ENCODE measurements around the gene NANOS1. TPM values are rescaled to one million over a fixed set of nuclear protein-coding genes. Genes with fewer than 3 reads are reported as not detected.
A peak's percentile ranks its signal among the peaks of the same experiment; 100 is the strongest.

NANOS1 gene, protein sequence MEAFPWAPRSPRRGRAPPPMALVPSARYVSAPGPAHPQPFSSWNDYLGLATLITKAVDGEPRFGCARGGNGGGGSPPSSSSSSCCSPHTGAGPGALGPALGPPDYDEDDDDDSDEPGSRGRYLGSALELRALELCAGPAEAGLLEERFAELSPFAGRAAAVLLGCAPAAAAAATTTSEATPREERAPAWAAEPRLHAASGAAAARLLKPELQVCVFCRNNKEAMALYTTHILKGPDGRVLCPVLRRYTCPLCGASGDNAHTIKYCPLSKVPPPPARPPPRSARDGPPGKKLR
- under 1 TPM; 0.04 to 0.09 TPM for total RNA-seq

DNA sequence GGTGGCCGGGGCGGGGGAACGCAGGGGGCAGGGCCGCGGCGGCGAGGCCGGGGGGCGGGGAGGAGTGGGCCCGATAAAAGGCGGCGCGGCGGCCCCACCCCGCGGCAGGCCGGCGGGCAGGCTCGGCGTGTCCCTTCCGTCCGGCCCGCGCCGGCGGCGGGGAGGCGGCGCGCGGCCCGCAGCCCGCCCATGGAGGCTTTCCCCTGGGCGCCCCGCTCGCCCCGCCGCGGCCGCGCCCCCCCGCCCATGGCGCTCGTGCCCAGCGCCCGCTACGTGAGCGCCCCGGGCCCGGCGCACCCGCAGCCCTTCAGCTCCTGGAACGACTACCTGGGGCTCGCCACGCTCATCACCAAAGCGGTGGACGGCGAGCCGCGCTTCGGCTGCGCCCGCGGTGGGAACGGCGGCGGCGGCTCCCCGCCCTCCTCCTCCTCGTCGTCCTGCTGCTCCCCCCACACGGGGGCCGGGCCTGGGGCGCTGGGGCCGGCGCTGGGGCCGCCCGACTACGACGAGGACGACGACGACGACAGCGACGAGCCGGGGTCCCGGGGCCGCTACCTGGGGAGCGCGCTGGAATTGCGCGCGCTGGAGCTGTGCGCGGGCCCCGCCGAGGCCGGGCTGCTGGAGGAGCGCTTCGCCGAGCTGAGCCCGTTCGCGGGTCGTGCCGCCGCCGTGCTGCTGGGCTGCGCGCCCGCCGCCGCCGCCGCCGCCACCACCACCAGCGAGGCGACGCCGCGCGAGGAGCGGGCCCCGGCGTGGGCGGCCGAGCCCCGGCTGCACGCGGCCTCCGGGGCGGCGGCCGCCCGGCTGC lies at the start of gene NANOS1:
Gene NANOS1, plus strand, starts transcription at position 102 of the 808 bp plus-strand sequence. Its CDS starts 88 bp downstream, at position 190.
- Mint-ChIP-seq H3K27me3 (no peaks in the 10 kb centered on the region), H3K4me1 (peaks cover 16% of the 10 kb centered on the region), H3K9me3 (ENCODE audit: low read depth) (no peaks in the 10 kb centered on the region), H3K4me3 (peak within 1 kb of the TSS; percentile 48), H3K36me3 (ENCODE audit: low read depth) (peaks cover 25% of the 10 kb centered on the region), H3K27ac (no peak within 1 kb of the TSS)
- ChIA-PET CTCF (interaction anchor here (0.5 to 2.2 kb wide), 4 partner anchors 92 to 254 kb away, joined by 3 to 5 read pairs (median 4); no protein-coding TSS in a partner anchor), POLR2A (interaction anchor here (0.5 to 1.0 kb wide), 3 partner anchors 11 to 221 kb away, joined by 3 to 6 read pairs (median 3); no protein-coding TSS in a partner anchor)
- ATAC-seq (peak; percentile 24), DNase-seq (peak; percentile 45)
- intact Hi-C loops (cut with DNase I, micrococcal nuclease), result loop anchor here (1.0 to 10.0 kb wide), 5 partner anchors 42 to 463 kb away; partner anchors contain the start of gene DENND10 (in 1 of the 2)

DNA sequence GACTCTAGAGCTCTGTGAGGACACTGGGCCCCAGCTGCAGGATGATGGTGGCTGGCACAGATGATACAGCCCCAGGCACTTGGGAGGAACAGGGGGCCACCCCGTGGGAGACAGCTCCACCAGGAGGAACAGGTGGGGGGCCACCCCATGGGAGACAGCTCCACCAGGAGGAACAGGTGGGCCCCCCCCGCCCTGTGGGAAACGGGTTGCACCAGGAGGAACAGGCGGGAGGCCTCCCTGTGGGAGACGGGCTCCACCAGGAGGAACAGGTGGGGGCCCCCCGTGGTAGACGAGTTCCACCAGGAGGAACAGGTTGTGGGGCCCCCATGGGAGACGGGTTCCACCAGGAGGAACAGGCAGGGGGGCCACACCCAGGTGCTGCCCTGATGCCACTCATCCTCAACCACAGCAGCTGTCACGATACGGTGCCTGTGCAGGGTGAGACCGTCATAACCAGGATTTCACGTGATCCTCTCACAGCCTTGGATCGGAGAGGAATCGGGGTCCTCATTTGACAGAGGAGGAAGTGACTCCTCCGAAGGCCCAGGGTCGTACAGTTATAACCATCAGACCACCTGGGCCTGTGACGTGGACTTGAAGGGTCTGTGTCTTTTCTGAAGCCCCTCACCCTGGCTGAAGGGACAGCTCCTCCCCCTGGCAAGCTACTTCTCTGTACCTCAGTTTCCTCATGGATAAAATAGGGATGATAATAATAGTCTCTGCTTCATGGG lies 49.2 kb upstream of the NANOS1 start:
- H3K36me3 Mint-ChIP-seq (ENCODE audit: low read depth), result no peaks in the 10 kb centered on the region
- H3K27me3 Mint-ChIP-seq, result peaks cover under 1% of the 10 kb centered on the region
- ATAC-seq (no peak), DNase-seq (no peak)
- no peak overlapping the region for H3K27ac Mint-ChIP-seq
- H3K4me3 Mint-ChIP-seq, result no peak overlapping the region
- ChIA-PET CTCF (no interaction called here), POLR2A (no interaction called here)
- intact Hi-C loops (cut with DNase I, micrococcal nuclease), result no loop called here
- H3K9me3 Mint-ChIP-seq (ENCODE audit: low read depth), result peaks cover 7% of the 10 kb centered on the region
- H3K4me1 Mint-ChIP-seq, result no peaks in the 10 kb centered on the region

DNA sequence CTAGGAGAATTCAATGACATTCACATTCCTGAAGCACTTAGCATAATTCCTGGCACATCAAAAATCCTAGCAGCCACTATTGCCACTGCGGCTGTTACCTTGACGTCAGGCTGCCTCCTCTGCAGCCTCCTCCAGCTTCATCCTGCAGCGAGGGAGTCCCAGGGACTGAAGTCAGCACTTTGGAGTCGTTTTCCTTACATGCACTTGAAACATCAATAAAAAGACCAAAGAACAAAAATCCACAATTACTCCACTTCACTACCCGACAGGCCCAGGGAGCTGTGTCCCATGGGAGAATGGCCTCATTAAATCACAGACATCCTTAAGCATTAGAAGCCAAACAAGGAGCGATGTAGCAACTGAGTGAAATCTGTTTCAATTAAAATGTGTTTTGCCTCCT lies 48.6 kb upstream of the NANOS1 start:
- CTCF ChIA-PET, result interaction anchor here (0.6 kb wide), 1 partner anchor 159 kb away, joined by 3 read pairs; no protein-coding TSS in a partner anchor
- POLR2A ChIA-PET, result no interaction called here
- DNase-seq (no peak), ATAC-seq (no peak)
- H3K36me3 Mint-ChIP-seq (ENCODE audit: low read depth), result peaks cover 3% of the 10 kb centered on the region
- no peaks in the 10 kb centered on the region for H3K4me1 Mint-ChIP-seq
- intact Hi-C loops (cut with DNase I, micrococcal nuclease), result no loop called here
- no peak overlapping the region for H3K4me3 Mint-ChIP-seq
- H3K9me3 Mint-ChIP-seq (ENCODE audit: low read depth), result peaks cover 11% of the 10 kb centered on the region
- H3K27me3 Mint-ChIP-seq, result no peaks in the 10 kb centered on the region
- no peak overlapping the region for H3K27ac Mint-ChIP-seq

DNA sequence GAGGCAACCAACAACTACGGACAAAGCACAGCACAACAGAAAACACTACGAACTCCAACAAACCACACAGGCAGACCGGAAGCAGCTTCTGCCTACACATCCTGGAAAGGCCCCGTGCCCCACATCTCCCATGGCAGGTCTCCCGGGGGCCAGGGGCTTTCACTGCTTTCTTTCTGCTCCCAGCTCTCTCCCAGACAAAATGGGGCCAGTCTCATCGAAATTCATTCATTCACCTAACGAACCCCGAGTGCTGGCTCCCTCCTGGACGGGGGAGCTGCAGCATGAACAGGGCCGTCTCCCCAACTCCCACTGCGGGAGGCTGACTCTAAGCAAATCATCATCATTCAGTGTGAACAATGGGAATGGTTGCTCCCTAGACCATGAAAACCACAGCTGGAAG lies 47.6 kb upstream of the NANOS1 start:
- intact Hi-C loops (cut with DNase I, micrococcal nuclease), result no loop called here
- ChIA-PET POLR2A (no interaction called here), CTCF (no interaction called here)
- Mint-ChIP-seq H3K27ac (no peak overlapping the region), H3K4me3 (no peak overlapping the region), H3K4me1 (peaks cover 2% of the 10 kb centered on the region), H3K36me3 (ENCODE audit: low read depth) (peaks cover 3% of the 10 kb centered on the region), H3K27me3 (no peaks in the 10 kb centered on the region), H3K9me3 (ENCODE audit: low read depth) (peaks cover 11% of the 10 kb centered on the region)
- no peak for ATAC-seq
- no peak for DNase-seq

DNA sequence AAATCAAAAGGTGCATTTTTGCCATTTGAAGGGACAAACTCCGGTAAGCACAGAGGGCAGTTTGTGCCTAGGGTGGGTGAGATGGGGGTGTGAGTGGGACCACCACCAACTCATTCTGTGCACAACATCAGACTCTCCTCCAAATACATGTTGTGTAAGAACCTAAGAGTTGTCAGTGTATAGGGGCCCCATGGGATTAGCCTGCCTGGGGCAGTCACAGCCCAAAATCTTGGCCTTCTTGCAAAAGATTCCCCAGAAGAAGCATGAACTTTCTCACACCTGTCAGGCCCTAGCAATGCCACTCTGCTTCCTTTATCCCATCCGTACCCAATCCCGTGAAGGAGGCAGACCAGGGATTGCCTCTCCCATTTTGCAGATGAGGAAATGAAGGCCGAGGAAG lies 47.1 kb upstream of the NANOS1 start:
- ATAC-seq (no peak), DNase-seq (no peak)
- intact Hi-C loops (cut with DNase I, micrococcal nuclease), result no loop called here
- H3K4me1 Mint-ChIP-seq, result peaks cover 6% of the 10 kb centered on the region
- POLR2A ChIA-PET, result no interaction called here
- CTCF ChIA-PET, result no interaction called here
- no peak overlapping the region for H3K4me3 Mint-ChIP-seq
- no peaks in the 10 kb centered on the region for H3K27me3 Mint-ChIP-seq
- no peak overlapping the region for H3K27ac Mint-ChIP-seq
- peaks cover 3% of the 10 kb centered on the region for H3K36me3 Mint-ChIP-seq (ENCODE audit: low read depth)
- peaks cover 11% of the 10 kb centered on the region for H3K9me3 Mint-ChIP-seq (ENCODE audit: low read depth)

DNA sequence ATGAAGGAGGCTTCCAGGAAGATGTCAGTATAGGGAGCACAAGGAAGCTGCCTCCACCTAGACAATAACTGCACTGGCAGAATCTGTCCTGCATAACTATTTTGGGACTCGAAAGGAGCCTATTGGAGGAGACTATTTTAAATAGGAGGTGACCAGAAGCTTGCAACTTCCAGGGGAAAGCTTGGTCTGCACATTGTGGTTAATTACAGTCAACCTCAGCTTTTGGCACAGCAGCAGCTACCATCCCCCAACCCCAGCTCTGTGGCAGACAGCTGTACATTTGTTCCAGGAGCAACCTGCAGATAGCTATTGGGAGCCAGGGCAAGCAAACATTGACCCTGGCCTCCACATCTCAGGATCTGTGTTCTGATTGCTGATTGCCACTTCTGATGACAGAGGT lies 46.3 kb upstream of the NANOS1 start:
- Mint-ChIP-seq H3K27ac (no peak overlapping the region), H3K4me1 (peaks cover 9% of the 10 kb centered on the region), H3K4me3 (no peak overlapping the region), H3K9me3 (ENCODE audit: low read depth) (peaks cover 11% of the 10 kb centered on the region), H3K27me3 (no peaks in the 10 kb centered on the region), H3K36me3 (ENCODE audit: low read depth) (peaks cover 3% of the 10 kb centered on the region)
- ATAC-seq (no peak), DNase-seq (no peak)
- intact Hi-C loops (cut with DNase I, micrococcal nuclease), result no loop called here
- POLR2A ChIA-PET, result no interaction called here
- CTCF ChIA-PET, result no interaction called here

DNA sequence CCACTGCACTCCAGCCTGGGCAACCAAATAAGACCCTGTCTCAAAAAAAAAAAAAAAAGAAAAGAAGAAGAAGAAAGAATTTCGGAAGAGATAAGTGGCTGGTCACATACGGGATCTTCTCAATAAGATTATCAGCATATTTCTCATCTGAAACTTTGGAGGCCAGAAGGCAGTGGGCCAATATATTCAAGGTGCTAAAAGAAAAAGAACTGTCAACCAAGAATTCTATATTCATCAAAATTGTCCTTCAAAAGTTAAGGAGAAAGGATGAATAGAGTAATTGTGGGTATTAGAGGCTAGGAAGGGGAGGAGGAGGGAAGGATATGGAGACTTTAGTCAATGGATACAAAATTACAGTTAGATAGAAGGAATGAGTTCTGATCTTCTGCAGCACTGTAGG lies 43.9 kb upstream of the NANOS1 start:
- peaks cover 11% of the 10 kb centered on the region for H3K9me3 Mint-ChIP-seq (ENCODE audit: low read depth)
- H3K36me3 Mint-ChIP-seq (ENCODE audit: low read depth), result peaks cover 3% of the 10 kb centered on the region
- ChIA-PET POLR2A (no interaction called here), CTCF (no interaction called here)
- intact Hi-C loops (cut with DNase I, micrococcal nuclease), result no loop called here
- H3K4me3 Mint-ChIP-seq, result no peak overlapping the region
- peaks cover 3% of the 10 kb centered on the region for H3K27me3 Mint-ChIP-seq
- H3K4me1 Mint-ChIP-seq, result peaks cover 9% of the 10 kb centered on the region
- no peak for DNase-seq
- no peak overlapping the region for H3K27ac Mint-ChIP-seq
- no peak for ATAC-seq

DNA sequence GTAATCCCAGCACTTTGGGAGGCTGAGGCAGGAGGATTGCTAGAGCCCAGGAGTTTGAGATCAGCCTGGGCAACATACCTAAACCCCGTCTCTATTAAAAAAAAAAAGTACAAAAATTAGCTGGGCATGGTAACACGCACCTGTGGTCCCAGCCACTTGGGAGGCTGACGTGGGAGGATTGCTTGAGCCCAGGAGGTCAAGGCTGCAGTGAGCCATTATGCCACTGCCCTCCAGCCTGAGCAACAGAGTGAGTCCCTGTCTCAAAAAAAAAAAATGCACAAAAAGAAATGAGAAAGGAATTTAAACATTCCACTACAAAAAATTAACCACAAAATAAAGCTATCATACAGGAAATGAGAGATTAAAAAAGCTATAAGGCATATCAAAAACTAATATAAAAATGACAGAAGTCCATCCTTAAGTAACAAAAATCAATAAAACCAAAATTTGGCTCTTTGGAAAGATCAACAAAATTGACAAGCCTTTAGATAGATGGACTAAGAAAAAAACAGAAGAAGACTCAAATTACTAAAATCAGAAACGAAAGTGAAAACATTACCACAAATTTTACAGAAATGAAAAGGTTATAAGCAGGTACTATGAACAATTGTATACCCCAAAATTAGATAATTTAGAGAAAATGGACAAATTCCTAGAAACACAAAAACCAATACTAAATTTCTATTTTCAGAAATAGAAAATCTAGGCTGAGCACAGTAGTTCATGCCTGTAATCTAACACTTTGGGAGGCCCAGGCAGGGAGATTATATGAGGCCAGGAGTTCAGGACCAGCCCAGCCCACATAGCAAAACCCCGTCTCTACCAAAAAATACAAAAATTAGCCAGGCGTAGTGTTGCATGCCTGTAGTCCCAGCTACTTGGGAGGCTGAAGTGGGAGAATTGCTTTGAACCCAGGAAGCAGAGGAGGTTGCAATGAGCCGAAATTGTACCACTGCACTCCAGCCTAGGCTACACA lies 42.4 kb upstream of the NANOS1 start:
- DNase-seq (no peak), ATAC-seq (peak; percentile 33)
- Mint-ChIP-seq H3K27me3 (peaks cover 6% of the 10 kb centered on the region), H3K27ac (no peak overlapping the region), H3K4me3 (no peak overlapping the region), H3K36me3 (ENCODE audit: low read depth) (peaks cover 3% of the 10 kb centered on the region), H3K9me3 (ENCODE audit: low read depth) (peaks cover 11% of the 10 kb centered on the region), H3K4me1 (peaks cover 9% of the 10 kb centered on the region)
- intact Hi-C loops (cut with DNase I, micrococcal nuclease), result no loop called here
- POLR2A ChIA-PET, result no interaction called here
- CTCF ChIA-PET, result no interaction called here

DNA sequence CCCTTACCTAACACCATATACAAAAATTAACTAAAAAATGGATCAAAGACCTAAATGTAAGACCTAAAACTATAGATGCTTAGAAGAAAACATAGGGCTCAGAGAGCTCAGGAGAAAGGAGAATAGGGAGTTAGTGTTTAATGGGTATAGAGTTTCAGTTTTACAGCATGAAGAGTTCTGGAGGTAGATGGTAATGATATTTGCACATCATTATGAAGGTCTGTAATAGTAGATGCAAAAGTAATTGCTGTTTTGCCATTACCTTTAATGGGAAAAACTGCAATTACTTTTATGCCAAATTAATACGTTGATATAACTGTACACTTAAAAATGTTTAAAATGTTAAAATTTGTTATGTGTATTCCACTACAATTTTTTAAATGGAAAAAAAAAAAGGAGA lies 39.2 kb upstream of the NANOS1 start:
- Mint-ChIP-seq H3K27me3 (peaks cover 6% of the 10 kb centered on the region), H3K4me3 (no peak overlapping the region), H3K4me1 (peaks cover 9% of the 10 kb centered on the region), H3K9me3 (ENCODE audit: low read depth) (peaks cover 4% of the 10 kb centered on the region), H3K27ac (no peak overlapping the region), H3K36me3 (ENCODE audit: low read depth) (peaks cover 3% of the 10 kb centered on the region)
- DNase-seq (no peak), ATAC-seq (no peak)
- ChIA-PET POLR2A (no interaction called here), CTCF (no interaction called here)
- intact Hi-C loops (cut with DNase I, micrococcal nuclease), result loop anchor here in 1 of 2 experiments (10.0 kb wide), 1 partner anchor 344 kb away; no protein-coding TSS in a partner anchor

DNA sequence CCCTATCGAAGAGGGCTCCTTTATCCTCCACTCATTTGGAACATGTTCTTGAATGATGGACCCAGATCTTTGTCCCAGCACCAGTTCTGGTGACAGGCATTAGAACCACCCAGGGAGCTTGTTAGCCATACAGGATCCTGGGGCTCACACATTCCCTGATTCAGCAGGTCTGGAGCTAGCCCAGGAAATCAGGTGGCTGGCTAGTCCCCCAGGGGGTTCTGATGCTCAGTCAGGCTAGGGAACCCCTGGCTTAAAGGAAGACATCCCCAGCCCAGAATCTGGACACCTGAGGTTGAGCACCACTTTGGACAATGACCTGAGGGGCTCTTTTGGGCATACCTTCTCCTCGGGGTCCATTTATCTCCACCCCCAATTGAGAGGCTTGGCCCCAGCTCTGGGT lies 37.0 kb upstream of the NANOS1 start:
- Mint-ChIP-seq H3K9me3 (ENCODE audit: low read depth) (no peaks in the 10 kb centered on the region), H3K27ac (no peak overlapping the region), H3K4me3 (no peak overlapping the region), H3K27me3 (peaks cover 6% of the 10 kb centered on the region), H3K4me1 (peaks cover 1% of the 10 kb centered on the region), H3K36me3 (ENCODE audit: low read depth) (no peaks in the 10 kb centered on the region)
- ChIA-PET POLR2A (no interaction called here), CTCF (no interaction called here)
- ATAC-seq (no peak), DNase-seq (no peak)
- intact Hi-C loops (cut with DNase I, micrococcal nuclease), result loop anchor here in 1 of 2 experiments (10.0 kb wide), 1 partner anchor 342 kb away; no protein-coding TSS in a partner anchor

DNA sequence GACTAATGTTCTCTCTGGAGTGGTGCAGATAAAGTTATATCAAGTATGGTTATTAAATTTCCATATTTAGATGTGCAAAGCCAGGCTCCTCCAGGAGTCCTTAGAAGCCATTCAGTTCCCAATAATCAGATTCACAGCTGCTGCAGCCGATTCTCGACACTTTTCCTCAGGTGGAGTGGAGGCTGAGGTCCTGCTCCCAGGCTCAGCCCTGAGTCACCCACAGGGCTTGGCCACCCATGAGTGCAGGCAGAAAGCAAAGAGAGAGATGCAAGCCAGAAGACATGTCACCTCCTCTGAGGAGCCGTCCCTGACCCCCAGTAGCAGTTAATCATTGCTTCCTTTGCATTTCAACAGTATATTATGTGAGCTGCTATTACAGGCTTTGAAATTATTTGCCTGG lies 36.3 kb upstream of the NANOS1 start:
- no peaks in the 10 kb centered on the region for H3K9me3 Mint-ChIP-seq (ENCODE audit: low read depth)
- H3K27me3 Mint-ChIP-seq, result peaks cover 6% of the 10 kb centered on the region
- H3K27ac Mint-ChIP-seq, result no peak overlapping the region

More for the DNA sequence above, 36.3 kb upstream of the NANOS1 start:
- DNase-seq, result no peak
- intact Hi-C loops (cut with DNase I, micrococcal nuclease), result loop anchor here in 1 of 2 experiments (10.0 kb wide), 1 partner anchor 342 kb away; no protein-coding TSS in a partner anchor
- ChIA-PET CTCF (no interaction called here), POLR2A (no interaction called here)
- no peaks in the 10 kb centered on the region for H3K4me1 Mint-ChIP-seq
- ATAC-seq, result no peak
- H3K36me3 Mint-ChIP-seq (ENCODE audit: low read depth), result no peaks in the 10 kb centered on the region
- H3K4me3 Mint-ChIP-seq, result no peak overlapping the region
